Measurements from ENCODE around the gene NCAM2. TPM values are rescaled to one million over a fixed set of nuclear protein-coding genes. Genes with fewer than 3 reads are reported as not detected.
A peak's percentile ranks its signal among the peaks of the same experiment; 100 is the strongest.

NCAM2 gene
- total and polyA plus RNA-seq, 2 experiments from 2014 or later, result 0.36 to 0.83 TPM

DNA sequence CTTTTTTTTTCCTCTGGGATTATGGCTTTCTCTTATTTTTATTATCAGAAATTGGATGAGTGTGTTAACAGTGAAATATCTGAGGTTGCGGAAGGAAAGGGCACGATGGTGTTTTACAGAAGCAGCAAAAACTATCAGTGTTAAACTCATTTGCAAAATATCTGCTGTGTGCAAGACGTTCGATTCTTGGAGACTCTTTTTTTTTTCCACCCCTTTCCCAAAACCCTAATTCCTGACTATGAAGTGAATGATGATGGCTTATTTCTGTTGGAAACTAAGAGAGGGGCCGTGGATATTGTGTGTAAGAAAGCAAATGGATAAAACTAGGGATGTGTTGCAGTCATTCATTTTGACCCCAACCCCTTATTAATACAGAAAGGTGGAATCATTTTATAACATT lies 677 bp downstream of the NCAM2 start:
- peaks cover 8% of the 10 kb centered on the region for H3K4me1 Mint-ChIP-seq
- Histone ChIP-seq H4K20me1 (replicated peaks; ENCODE audit: insufficient read depth) (no peaks in the 10 kb centered on the region), H3K79me2 (replicated peaks; ENCODE audit: insufficient read depth) (no peaks in the 10 kb centered on the region), H2AFZ (peak overlapping the region; percentile 99), H3F3A (replicated peaks; ENCODE audit: low read depth) (peaks cover 5% of the 10 kb centered on the region; the same call in 1 of the 2 replicates), H3K27ac (ENCODE audit: low read depth) (no peak overlapping the region), H3K4me3 (peak overlapping the region; percentile 83), H3K4me2 (peak overlapping the region; percentile 98), H3K36me3 (ENCODE audit: insufficient read depth) (no peaks in the 10 kb centered on the region), H3K27me3 (ENCODE audit: insufficient read depth) (peaks cover 34% of the 10 kb centered on the region), H3K9me2 (ENCODE audit: insufficient read depth) (no peaks in the 10 kb centered on the region), H3K4me1 (ENCODE audit: insufficient read depth) (peaks cover 8% of the 10 kb centered on the region)
- ATAC-seq (no peak), DNase-seq (ENCODE audit: low spot score) (no peak)
- H3K9me3 Mint-ChIP-seq, result no peaks in the 10 kb centered on the region
- peak overlapping the region; percentile 82 for H3K4me3 Mint-ChIP-seq
- H3K27me3 Mint-ChIP-seq (ENCODE audit: insufficient read depth, low read depth, poor library complexity), result peaks cover 17% of the 10 kb centered on the region
- TF ChIP-seq JUNB (IDR thresholded peaks at IDR 0.05; ENCODE audit: unreplicated experiment), result no peak
- H3K27ac Mint-ChIP-seq, result no peak overlapping the region
- no peaks in the 10 kb centered on the region for H3K36me3 Mint-ChIP-seq (ENCODE audit: low read depth)

DNA sequence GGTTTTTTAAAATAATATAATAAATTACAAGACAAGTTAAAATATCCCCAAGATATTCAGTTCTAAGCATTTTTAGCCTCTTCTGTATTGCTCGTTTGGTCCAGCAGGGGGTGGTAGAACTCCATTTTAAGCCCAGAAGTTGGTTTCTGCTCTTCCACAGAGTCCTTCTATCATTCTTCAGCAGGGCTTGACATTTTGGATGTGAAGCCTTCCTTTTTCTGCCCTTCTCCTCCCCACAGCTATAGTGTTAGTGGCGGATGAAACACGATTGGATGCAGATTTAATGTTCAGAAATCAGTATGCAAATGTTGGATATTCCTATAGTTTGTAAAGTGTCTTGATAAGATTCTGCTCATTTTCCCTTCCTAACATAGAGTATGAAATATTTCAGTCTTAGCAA lies 1.4 kb downstream of the NCAM2 start:
- no peak overlapping the region for H3K27ac ChIP-seq (ENCODE audit: low read depth)
- no peaks in the 10 kb centered on the region for H3K36me3 ChIP-seq (ENCODE audit: insufficient read depth)
- peaks cover 8% of the 10 kb centered on the region for H3K4me1 ChIP-seq (ENCODE audit: insufficient read depth)
- H3K4me2 ChIP-seq, result no peak overlapping the region
- H4K20me1 ChIP-seq (replicated peaks; ENCODE audit: insufficient read depth), result no peaks in the 10 kb centered on the region
- H3K79me2 ChIP-seq (replicated peaks; ENCODE audit: insufficient read depth), result no peaks in the 10 kb centered on the region
- H3K27me3 Mint-ChIP-seq (ENCODE audit: insufficient read depth, low read depth, poor library complexity), result peaks cover 17% of the 10 kb centered on the region
- peak; percentile 72 for DNase-seq (ENCODE audit: low spot score)
- H3K36me3 Mint-ChIP-seq (ENCODE audit: low read depth), result no peaks in the 10 kb centered on the region
- no peak overlapping the region for H2AFZ ChIP-seq
- no peaks in the 10 kb centered on the region for H3K9me3 Mint-ChIP-seq
- peaks cover 5% of the 10 kb centered on the region; the same call in 1 of the 2 replicates for H3F3A ChIP-seq (replicated peaks; ENCODE audit: low read depth)
- H3K4me3 ChIP-seq, result no peak overlapping the region
- peaks cover 34% of the 10 kb centered on the region for H3K27me3 ChIP-seq (ENCODE audit: insufficient read depth)
- TF ChIP-seq POLR2AphosphoS5 (IDR thresholded peaks at IDR 0.05; ENCODE audit: low read depth) (no peak), CTCF (conservative IDR thresholded peaks at IDR 0.05; ENCODE audit: low read depth in 2 of 2) (peak; percentile 77 to 91), ZNF114 (CRISPR knock-in tag; IDR thresholded peaks at IDR 0.05) (no peak), JUNB (IDR thresholded peaks at IDR 0.05; ENCODE audit: unreplicated experiment) (no peak), NANOG (IDR thresholded peaks at IDR 0.05; ENCODE audit: borderline replicate concordance) (no peak), EZH2 (IDR thresholded peaks at IDR 0.05; ENCODE audit: low read depth, unreplicated experiment) (no peak), EZH2phosphoT487 (IDR thresholded peaks at IDR 0.05; ENCODE audit: unreplicated experiment) (no peak)
- TF ChIP-seq, protein P1, sequence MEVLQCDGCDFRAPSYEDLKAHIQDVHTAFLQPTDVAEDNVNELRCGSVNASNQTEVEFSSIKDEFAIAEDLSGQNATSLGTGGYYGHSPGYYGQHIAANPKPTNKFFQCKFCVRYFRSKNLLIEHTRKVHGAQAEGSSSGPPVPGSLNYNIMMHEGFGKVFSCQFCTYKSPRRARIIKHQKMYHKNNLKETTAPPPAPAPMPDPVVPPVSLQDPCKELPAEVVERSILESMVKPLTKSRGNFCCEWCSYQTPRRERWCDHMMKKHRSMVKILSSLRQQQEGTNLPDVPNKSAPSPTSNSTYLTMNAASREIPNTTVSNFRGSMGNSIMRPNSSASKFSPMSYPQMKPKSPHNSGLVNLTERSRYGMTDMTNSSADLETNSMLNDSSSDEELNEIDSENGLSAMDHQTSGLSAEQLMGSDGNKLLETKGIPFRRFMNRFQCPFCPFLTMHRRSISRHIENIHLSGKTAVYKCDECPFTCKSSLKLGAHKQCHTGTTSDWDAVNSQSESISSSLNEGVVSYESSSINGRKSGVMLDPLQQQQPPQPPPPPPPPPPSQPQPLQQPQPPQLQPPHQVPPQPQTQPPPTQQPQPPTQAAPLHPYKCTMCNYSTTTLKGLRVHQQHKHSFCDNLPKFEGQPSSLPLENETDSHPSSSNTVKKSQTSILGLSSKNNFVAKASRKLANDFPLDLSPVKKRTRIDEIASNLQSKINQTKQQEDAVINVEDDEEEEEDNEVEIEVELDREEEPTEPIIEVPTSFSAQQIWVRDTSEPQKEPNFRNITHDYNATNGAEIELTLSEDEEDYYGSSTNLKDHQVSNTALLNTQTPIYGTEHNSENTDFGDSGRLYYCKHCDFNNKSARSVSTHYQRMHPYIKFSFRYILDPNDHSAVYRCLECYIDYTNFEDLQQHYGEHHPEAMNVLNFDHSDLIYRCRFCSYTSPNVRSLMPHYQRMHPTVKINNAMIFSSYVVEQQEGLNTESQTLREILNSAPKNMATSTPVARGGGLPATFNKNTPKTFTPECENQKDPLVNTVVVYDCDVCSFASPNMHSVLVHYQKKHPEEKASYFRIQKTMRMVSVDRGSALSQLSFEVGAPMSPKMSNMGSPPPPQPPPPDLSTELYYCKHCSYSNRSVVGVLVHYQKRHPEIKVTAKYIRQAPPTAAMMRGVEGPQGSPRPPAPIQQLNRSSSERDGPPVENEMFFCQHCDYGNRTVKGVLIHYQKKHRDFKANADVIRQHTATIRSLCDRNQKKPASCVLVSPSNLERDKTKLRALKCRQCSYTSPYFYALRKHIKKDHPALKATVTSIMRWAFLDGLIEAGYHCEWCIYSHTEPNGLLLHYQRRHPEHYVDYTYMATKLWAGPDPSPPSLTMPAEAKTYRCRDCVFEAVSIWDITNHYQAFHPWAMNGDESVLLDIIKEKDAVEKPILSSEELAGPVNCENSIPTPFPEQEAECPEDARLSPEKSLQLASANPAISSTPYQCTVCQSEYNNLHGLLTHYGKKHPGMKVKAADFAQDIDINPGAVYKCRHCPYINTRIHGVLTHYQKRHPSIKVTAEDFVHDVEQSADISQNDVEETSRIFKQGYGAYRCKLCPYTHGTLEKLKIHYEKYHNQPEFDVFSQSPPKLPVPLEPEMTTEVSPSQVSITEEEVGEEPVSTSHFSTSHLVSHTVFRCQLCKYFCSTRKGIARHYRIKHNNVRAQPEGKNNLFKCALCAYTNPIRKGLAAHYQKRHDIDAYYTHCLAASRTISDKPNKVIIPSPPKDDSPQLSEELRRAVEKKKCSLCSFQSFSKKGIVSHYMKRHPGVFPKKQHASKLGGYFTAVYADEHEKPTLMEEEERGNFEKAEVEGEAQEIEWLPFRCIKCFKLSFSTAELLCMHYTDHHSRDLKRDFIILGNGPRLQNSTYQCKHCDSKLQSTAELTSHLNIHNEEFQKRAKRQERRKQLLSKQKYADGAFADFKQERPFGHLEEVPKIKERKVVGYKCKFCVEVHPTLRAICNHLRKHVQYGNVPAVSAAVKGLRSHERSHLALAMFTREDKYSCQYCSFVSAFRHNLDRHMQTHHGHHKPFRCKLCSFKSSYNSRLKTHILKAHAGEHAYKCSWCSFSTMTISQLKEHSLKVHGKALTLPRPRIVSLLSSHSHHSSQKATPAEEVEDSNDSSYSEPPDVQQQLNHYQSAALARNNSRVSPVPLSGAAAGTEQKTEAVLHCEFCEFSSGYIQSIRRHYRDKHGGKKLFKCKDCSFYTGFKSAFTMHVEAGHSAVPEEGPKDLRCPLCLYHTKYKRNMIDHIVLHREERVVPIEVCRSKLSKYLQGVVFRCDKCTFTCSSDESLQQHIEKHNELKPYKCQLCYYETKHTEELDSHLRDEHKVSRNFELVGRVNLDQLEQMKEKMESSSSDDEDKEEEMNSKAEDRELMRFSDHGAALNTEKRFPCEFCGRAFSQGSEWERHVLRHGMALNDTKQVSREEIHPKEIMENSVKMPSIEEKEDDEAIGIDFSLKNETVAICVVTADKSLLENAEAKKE (CRISPR knock-in tag; IDR thresholded peaks at IDR 0.05), result no peak
- no peaks in the 10 kb centered on the region for H3K9me2 ChIP-seq (ENCODE audit: insufficient read depth)
- ATAC-seq, result peak; percentile 8; the same call in 2 of the 3 replicates
- H3K4me1 Mint-ChIP-seq, result peaks cover 8% of the 10 kb centered on the region
- no peak overlapping the region for H3K27ac Mint-ChIP-seq
- H3K4me3 Mint-ChIP-seq, result no peak overlapping the region

Data from GM23338 (cell line).